ENCODE results near the gene DDIT3. TPM values are rescaled to one million over a fixed set of nuclear protein-coding genes. Genes with fewer than 3 reads are reported as not detected.

The DDIT3 gene
- total RNA-seq, 1 experiment from 2014 or later: 14.1 TPM

DNA sequence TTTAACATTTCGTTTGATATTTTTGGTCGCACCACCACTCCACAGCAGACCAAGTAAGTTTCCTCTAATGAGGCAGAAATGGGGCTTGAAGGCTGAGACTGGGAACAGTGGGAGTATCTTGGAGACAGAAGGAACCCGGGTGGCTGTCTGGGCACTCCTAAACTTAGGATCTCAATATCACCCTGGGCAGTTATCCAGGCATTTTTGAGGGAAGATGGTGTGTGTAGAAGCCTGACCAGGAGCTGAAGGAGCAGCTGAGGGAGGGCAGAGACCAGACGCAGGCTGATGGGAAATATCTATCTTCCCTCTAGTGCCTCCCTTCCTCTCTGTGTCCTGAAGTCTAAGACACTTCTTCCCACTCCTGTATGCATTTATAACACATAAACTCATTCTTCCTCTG is 21.7 kb downstream of the DDIT3 start:
- H3K4ac ChIP-seq (ENCODE audit: low read depth, low read length): no peak overlapping the region
- H3K23ac ChIP-seq (ENCODE audit: insufficient read length, low read depth, low read length): no peak overlapping the region
- H4K91ac ChIP-seq (ENCODE audit: insufficient read length, low read depth, low read length): no peak overlapping the region
- H4K8ac ChIP-seq (replicated peaks; ENCODE audit: insufficient read length, low read depth, low read length): no peak overlapping the region
- Mint-ChIP-seq H3K4me1 (peaks cover 0 to 2% of the 10 kb centered on the region in 2 experiments; a peak in 2 of 4 replicates), H3K27me3 (ENCODE audit: low read depth) (no peaks in the 10 kb centered on the region), H3K27ac (no peak overlapping the region; a peak in 1 of 7 replicates), H3K9me3 (peaks cover 0 to 3% of the 10 kb centered on the region in 2 experiments; a peak in 1 of 5 replicates), H3K36me3 (ENCODE audit: insufficient read depth in 1 of 3, low read depth in 3 of 3) (peaks cover 76 to 91% (median 81%) of the 10 kb centered on the region in 3 experiments), H3K4me3 (no peak overlapping the region)
- H3K56ac ChIP-seq (ENCODE audit: insufficient read length, low read depth, low read length): no peak overlapping the region
- H2BK20ac ChIP-seq (ENCODE audit: low read depth, low read length, poor library complexity, severe bottlenecking): no peak overlapping the region
- H3T11ph ChIP-seq (ENCODE audit: low read length): no peak overlapping the region
- DNase-seq: no peak
- H2BK12ac ChIP-seq (ENCODE audit: insufficient read length, low read depth, low read length): no peak overlapping the region
- H3K79me1 ChIP-seq (ENCODE audit: insufficient read depth, low read depth, low read length, poor library complexity, severe bottlenecking): no peaks in the 10 kb centered on the region
- no peak overlapping the region for H3K9ac ChIP-seq (ENCODE audit: extremely low read depth, insufficient read length, low read length)
- no peak overlapping the region for H2AK5ac ChIP-seq (ENCODE audit: insufficient read length, low read length)
- no CpG with 5 or more reads among the region's 4 CpGs for WGBS (ENCODE audit: extremely low coverage, insufficient read length, low lambda C conversion rate)
- no peaks in the 10 kb centered on the region for H3K79me2 ChIP-seq (ENCODE audit: insufficient read depth, low read length)
- TF ChIP-seq, protein P1, sequence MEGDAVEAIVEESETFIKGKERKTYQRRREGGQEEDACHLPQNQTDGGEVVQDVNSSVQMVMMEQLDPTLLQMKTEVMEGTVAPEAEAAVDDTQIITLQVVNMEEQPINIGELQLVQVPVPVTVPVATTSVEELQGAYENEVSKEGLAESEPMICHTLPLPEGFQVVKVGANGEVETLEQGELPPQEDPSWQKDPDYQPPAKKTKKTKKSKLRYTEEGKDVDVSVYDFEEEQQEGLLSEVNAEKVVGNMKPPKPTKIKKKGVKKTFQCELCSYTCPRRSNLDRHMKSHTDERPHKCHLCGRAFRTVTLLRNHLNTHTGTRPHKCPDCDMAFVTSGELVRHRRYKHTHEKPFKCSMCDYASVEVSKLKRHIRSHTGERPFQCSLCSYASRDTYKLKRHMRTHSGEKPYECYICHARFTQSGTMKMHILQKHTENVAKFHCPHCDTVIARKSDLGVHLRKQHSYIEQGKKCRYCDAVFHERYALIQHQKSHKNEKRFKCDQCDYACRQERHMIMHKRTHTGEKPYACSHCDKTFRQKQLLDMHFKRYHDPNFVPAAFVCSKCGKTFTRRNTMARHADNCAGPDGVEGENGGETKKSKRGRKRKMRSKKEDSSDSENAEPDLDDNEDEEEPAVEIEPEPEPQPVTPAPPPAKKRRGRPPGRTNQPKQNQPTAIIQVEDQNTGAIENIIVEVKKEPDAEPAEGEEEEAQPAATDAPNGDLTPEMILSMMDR (conservative IDR thresholded peaks at IDR 0.05): no peak
- no peak overlapping the region for H2BK5ac ChIP-seq (ENCODE audit: insufficient read length, low read length)
- no peak overlapping the region for H3K27ac ChIP-seq (ENCODE audit: insufficient read length, low read depth, low read length)
- H2BK15ac ChIP-seq (ENCODE audit: low read depth, low read length): no peak overlapping the region
- H2BK120ac ChIP-seq (ENCODE audit: low read depth, low read length, poor library complexity, severe bottlenecking): no peak overlapping the region
- no peaks in the 10 kb centered on the region for H3K9me3 ChIP-seq (ENCODE audit: control insufficient read depth, low read depth, low read length)
- no peak overlapping the region for H3K4me2 ChIP-seq (ENCODE audit: insufficient read depth, insufficient read length, low read length)
- H3K27me3 ChIP-seq (ENCODE audit: insufficient read depth, low read length): no peaks in the 10 kb centered on the region
- no peak overlapping the region for H2AFZ ChIP-seq (ENCODE audit: low read length)
- no peaks in the 10 kb centered on the region for H3K23me2 ChIP-seq (ENCODE audit: insufficient read length, low read depth, low read length, poor library complexity, severe bottlenecking)
- no peaks in the 10 kb centered on the region for H3K4me1 ChIP-seq (ENCODE audit: insufficient read depth, low read length)
- H3K18ac ChIP-seq (ENCODE audit: insufficient read length, low read depth, low read length): no peak overlapping the region
- H3K14ac ChIP-seq (ENCODE audit: insufficient read depth, low read length): no peak overlapping the region
- no peak overlapping the region for H4K5ac ChIP-seq (ENCODE audit: insufficient read length, low read depth, low read length)
- no peaks in the 10 kb centered on the region for H4K20me1 ChIP-seq (ENCODE audit: control insufficient read depth, insufficient read depth, insufficient read length)

Measured in H9 (cell line).